Measurements from ENCODE around the gene WDR5.

WDR5 gene

GRCh38 chr9:134171316-134172197, 35.7 kb downstream of the WDR5 start:
- ChIA-PET POLR2A (interaction anchor here (1.1 to 1.9 kb wide), 2 partner anchors 146 to 272 kb away, joined by 3 to 10 read pairs; no protein-coding TSS in a partner anchor), CTCF (interaction anchor here (0.5 to 5.5 kb wide), 44 partner anchors 8 to 1479 kb away, joined by 3 to 129 read pairs (median 4); no protein-coding TSS in a partner anchor)
- Histone ChIP-seq H3K9me3 (ENCODE audit: control insufficient read depth, insufficient read depth, low read depth, low read length) (no peaks in the 10 kb centered on the region), H3K27ac (ENCODE audit: extremely low read depth, low read depth, low read length) (no peak overlapping the region), H3K4me1 (ENCODE audit: control insufficient read depth, insufficient read depth, low read length) (no peaks in the 10 kb centered on the region), H3K4me3 (ENCODE audit: low read depth, low read length) (no peak overlapping the region), H3K36me3 (ENCODE audit: control insufficient read depth in 2 of 2, insufficient read depth in 1 of 2, low read length in 2 of 2) (no peaks in the 10 kb centered on the region)
- TF ChIP-seq MZF1 (tag by site-specific recombination; IDR thresholded peaks at IDR 0.05; ENCODE audit: borderline replicate concordance) (no peak), MYNN (tag by site-specific recombination; IDR thresholded peaks at IDR 0.05; ENCODE audit: borderline replicate concordance) (no peak), ZNF121 (tag by site-specific recombination; IDR thresholded peaks at IDR 0.05) (peak; percentile 99)

GRCh38 chr9:134172198-134173126, 36.6 kb downstream of the WDR5 start:
- no peak overlapping the region for H3K4me3 ChIP-seq (ENCODE audit: low read depth, low read length)

More at GRCh38 chr9:134172198-134173126, 36.6 kb downstream of the WDR5 start:
- no peak overlapping the region for H3K27ac ChIP-seq (ENCODE audit: extremely low read depth, low read depth, low read length)
- POLR2A ChIA-PET: interaction anchor here (1.9 kb wide), 1 partner anchor 271 kb away, joined by 10 read pairs; no protein-coding TSS in a partner anchor
- CTCF ChIA-PET: interaction anchor here (0.6 to 5.5 kb wide), 11 partner anchors 27 to 1478 kb away, joined by 3 to 129 read pairs (median 8); no protein-coding TSS in a partner anchor
- H3K9me3 ChIP-seq (ENCODE audit: control insufficient read depth, insufficient read depth, low read depth, low read length): no peaks in the 10 kb centered on the region
- no peaks in the 10 kb centered on the region for H3K36me3 ChIP-seq (ENCODE audit: control insufficient read depth in 2 of 2, insufficient read depth in 1 of 2, low read length in 2 of 2)
- no peaks in the 10 kb centered on the region for H3K4me1 ChIP-seq (ENCODE audit: control insufficient read depth, insufficient read depth, low read length)
- TF ChIP-seq AEBP2 (tag by site-specific recombination; IDR thresholded peaks at IDR 0.05; ENCODE audit: borderline replicate concordance) (no peak), ZNF792 (tag by site-specific recombination; IDR thresholded peaks at IDR 0.05) (no peak), ZNF26 (tag by site-specific recombination; IDR thresholded peaks at IDR 0.05) (no peak), ZNF704 (tag by site-specific recombination; IDR thresholded peaks at IDR 0.05) (no peak), ZNF350 (tag by site-specific recombination; IDR thresholded peaks at IDR 0.05) (no peak), ZNF837 (tag by site-specific recombination; IDR thresholded peaks at IDR 0.05) (no peak), YY1 (tag by site-specific recombination; IDR thresholded peaks at IDR 0.05) (no peak), ZNF580 (tag by site-specific recombination; IDR thresholded peaks at IDR 0.05) (no peak), ZSCAN4 (tag by site-specific recombination; IDR thresholded peaks at IDR 0.05) (no peak), KLF7 (tag by site-specific recombination; IDR thresholded peaks at IDR 0.05; ENCODE audit: borderline replicate concordance) (no peak), ZSCAN16 (tag by site-specific recombination; IDR thresholded peaks at IDR 0.05) (no peak), MEIS1 (CRISPR knock-in tag; IDR thresholded peaks at IDR 0.05; ENCODE audit: borderline replicate concordance) (no peak), ZNF148 (tag by site-specific recombination; IDR thresholded peaks at IDR 0.05; ENCODE audit: borderline replicate concordance) (no peak)
